Lung microvascular endothelial cell (primary cell): ENCODE measurements around the gene CUL9. TPM values are rescaled to one million over a fixed set of nuclear protein-coding genes. Genes with fewer than 3 reads are reported as not detected.
"Not testable (repeated sequence)": the region's sequence is repeated elsewhere in the genome, so short reads cannot be mapped to it uniquely, and the experiment has no call there.

ENCODE experiments used
- DNase-seq, 2 donors: peaks; one replicate each; pipeline versions ENCODE4 v3.0.0 to v3.0.0-alpha.2; 2010; ENCODE audit warnings: low read depth in 2 of 2
- total RNA-seq: library from RNA; depleted of rRNA; stranded (reverse); fragments of >200 nt; gene quantifications from 2 replicates; pipeline ENCODE4 v1.2.1, GENCODE V29; 2014

CUL9 gene
- total RNA-seq: 11.6 and 19.6 TPM in 2 replicates

DNA sequence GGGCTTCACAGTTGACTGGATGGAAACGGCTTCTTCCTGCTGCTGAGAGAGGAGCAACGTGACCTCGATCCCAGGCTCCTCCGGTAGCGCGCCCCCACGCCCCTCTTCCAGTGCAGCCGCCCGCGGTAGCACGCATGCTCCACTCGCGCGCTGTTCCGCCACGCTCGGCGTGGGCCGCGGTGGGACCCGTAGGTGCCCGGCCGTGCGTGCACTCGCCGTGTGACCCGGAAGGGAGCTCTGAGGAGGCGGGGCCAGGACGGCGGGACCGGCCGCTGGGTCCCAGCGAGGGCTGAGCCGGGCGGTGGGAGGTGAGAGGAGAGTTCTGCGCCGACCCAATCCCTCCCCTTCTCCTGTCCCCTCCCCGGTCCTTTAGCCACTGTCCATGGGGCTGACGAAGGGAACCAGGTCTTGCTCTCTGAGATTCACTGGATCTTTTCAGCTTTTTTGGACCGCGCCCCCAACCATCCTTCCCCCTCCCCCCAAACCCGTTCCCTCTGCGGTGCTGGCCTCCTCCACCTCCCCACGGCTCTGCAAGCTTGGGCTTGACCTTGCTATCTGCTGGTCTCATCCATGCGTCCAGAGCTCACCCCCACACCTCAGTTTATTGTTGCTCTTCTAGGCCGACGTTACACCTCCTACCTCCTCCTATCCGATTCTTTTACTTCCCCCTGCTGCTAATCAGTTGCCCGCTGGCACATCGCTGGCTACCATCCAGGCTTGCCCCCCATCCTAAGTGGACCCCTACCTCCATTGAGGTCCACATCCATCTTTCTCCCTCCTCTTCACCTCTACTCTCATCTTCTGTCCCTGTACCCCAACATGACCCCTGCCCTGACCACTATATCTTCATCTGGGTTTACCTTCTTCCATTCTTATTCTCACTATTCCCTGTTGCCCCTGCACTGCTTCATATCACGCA is at the start of gene CUL9:
Gene CUL9, plus strand, starts transcription at position 255 of the 919 bp plus-strand sequence. CDS start 2,115 bp downstream, outside the sequence.
- peak; percentile 76 to 85 for DNase-seq

DNA sequence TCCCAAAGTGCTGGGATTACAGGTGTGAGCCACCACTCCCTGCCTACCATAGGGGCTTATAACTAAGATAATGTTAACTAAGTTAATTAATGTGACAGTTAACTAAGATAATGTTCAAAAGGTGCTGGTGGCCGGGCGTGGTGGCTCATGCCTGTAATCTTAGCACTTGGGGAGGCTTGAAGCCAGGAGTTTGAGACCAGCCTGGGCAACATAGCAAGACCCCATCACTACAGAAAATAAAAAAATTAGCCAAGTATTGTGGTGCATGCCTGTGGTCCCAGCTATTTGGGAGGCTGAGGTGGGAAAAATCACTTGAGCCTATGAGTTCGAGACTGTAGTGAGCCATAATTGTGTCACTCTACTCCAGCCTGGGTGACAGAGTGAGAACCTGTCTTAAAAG is 43.7 kb upstream of the CUL9 start:
- no peak for DNase-seq

DNA sequence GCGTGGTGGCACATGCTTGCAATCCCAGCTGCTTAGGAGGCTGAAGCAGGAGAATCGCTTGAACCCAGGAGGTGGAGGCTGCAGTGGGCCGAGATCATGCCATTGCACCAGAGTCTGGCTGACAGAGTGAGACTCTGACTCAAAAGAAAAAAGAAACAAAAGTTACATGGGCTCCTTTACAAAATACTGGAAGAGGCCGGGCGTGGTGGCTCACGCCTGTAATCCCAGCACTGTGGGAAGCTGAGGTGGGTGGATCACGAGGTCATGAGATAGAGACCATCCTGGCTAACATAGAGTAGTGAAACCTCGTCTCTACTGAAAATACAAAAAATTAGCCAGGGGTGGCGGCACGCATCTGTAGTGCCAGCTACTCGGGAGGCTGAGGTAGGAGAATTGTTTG is 42.0 kb upstream of the CUL9 start:
- not testable (repeated sequence) for DNase-seq

DNA sequence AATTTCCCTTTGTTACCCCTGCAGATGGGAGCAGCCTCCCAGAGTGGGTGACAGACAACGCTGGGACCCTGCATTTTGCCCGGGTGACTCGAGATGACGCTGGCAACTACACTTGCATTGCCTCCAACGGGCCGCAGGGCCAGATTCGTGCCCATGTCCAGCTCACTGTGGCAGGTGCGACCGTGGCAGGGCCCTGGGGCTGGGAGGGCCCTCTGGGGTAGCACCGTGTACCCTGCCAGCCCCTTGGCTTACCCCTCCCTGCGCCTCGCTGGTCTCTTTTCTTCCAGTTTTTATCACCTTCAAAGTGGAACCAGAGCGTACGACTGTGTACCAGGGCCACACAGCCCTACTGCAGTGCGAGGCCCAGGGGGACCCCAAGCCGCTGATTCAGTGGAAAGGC is 40.4 kb upstream of the CUL9 start:
- no peak for DNase-seq

DNA sequence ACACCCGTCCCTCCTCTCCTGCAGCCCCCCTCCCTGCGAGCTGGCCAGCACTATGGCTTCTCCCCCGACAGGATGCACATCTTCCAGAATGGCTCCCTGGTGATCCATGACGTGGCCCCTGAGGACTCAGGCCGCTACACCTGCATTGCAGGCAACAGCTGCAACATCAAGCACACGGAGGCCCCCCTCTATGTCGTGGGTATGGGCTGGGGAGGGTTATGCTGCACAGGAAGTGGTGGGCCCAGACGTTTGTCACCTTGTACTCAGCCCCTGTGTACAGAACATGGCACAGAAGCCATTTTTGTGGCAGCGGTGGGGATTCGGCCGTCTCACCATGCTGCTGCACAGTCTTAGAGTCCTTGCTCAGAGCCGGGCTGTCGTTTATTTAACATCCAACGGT is 39.9 kb upstream of the CUL9 start:
- DNase-seq: no peak

DNA sequence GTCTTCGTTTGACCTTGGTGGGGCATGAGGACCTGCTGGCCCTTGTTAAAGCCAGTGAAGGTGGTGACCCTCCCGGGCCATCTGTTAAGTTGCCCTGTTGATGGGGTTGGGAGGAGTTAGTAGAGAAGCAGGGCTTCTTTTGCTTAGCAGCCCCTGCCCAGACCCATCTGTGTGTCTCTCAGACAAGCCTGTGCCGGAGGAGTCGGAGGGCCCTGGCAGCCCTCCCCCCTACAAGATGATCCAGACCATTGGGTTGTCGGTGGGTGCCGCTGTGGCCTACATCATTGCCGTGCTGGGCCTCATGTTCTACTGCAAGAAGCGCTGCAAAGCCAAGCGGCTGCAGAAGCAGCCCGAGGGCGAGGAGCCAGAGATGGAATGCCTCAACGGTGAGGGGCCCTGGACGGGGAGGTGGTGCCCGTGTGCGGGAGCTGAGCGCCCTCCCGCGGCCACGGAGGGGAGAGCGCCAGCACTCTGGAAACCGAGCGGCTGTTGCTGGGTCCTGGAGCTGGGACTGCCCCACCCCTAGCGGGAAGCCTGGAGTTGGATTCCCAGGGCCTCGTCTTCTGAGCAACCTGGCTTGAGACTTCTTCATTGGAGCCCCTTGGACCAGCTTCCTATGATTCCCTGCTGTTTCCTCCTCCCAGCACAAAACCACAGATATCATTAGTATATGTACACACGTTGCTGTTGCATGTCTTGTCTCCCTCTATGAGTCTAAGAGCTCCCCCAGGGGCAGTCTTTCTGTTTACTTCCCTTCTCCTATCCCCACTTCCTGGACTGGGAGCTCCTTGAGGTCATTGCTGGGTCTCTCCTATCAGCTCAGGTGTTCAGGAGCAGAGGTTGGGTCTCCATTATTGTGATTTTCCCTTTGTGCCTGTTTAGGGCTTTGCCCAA is 38.5 kb upstream of the CUL9 start:
- peak; percentile 78 to 81 for DNase-seq

DNA sequence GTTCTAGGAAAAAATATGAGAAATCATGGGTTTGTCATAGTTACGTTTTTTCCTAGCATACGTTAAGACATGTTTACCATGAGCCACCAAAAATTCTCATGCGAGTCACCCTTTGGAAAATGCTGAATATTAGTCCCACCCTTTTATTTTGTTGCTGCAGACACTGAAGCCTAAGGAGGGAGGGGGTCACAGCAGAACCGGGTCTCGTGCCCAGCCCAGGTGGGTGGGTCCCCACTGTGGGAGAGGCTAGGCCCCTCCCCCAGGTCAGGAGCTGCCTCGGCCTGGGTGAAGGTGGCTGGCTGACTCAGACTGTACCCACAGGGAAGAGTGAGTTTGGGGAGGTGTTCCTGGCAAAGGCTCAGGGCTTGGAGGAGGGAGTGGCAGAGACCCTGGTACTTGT is 37.1 kb upstream of the CUL9 start:
- no peak for DNase-seq

DNA sequence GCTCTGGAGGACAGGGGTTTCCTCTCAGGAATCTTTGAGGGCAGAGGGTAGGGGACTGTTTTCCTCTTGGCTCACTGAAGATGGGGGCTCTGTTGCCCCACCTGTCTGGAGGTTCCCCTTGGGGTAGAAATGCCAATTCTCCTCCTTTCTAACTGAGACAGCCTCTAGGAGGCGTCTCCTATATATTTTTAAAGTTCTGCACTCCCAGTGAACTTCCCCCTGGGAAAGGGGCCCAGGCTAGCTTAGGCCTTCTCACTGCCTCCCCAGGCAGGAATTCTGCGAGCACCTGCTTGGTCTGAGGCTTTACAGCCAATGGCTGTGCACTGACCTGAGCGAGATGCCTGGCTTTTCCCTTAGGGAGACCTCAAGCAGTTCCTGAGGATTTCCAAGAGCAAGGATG is 35.7 kb upstream of the CUL9 start:
- no peak for DNase-seq

DNA sequence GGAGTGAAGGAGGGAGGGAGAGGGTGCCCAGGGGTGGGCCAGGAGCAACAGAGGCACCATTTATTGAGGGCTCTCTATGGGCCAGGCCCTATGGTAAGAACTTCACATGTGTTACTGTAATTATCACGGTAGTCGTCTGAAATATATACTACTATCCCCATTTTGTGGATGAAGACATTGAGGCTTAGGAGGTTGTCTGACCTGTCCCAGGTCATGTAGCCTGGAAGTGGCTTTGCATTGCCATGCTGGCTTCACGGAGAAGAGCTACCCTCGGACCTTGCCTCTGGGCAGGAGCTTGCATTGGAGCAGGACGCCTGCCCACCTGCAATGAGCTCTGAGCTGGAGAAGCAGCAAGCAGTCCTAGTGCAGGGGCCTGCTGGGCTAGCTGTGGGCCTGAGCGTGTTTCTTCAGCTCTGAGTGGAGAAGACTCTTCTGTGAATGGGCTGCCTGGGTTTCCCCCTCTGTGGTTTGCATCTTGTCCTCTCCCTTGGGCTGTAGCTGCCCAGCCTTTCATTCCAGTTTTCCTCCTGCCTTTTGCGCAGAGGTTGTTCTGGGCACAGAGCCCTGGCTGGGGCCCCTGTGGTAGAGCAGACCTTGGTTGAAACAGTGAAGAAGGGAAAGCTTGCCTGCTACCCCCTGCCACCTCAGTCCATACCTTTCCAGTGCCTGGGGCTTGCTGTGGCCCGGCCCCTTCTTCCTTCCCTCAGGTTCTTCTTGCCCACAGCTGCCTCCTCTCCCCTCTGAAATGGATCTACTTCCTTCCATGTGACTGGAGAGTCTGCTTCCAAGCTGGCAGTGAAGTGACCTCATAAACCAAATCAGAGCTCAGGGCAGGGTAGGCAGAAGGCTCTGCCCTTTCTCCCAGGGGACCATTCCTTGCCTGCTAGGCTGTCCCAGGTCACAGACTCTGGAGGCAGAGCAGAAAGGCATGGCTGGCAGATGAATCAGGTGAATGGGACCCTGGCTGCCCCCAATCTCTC is 35.0 kb upstream of the CUL9 start:
- DNase-seq: no peak

DNA sequence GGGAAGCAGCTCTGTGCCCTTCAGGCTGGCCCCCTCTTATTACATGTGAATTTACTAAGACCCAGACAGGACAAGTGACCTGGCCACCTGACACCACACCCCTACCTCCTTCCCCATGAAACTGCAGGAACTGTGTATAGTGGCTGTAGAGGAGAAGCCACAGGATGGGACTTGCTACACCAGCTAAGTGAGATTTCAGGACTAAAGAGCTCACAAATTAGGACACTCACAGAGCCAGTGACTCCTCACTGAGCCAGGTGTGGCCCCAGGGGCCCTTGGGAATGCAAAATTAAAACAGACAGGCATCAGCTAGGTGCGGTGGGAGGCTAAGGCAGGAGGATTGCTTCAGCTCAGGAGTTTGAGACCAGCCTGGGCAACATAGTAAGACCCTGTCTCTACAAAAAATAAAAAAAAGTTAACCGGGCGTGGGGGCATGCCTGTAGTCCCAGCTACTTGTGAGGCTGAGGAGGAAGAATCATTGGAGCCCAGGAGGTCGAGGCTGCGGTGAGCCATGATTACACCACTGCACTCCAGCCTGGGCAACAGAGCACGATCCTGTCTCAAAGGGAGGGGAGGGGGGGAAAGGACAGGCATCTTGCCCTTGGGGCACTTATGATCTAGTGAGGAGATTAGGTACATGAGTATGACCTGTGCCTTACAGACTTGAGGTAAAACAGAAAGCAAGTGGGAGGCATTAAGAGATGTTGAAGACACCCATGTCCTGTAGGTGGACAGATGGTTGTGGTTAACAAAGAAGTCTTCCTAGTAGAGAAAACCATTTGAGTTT is 34.1 kb upstream of the CUL9 start:
- no peak for DNase-seq

DNA sequence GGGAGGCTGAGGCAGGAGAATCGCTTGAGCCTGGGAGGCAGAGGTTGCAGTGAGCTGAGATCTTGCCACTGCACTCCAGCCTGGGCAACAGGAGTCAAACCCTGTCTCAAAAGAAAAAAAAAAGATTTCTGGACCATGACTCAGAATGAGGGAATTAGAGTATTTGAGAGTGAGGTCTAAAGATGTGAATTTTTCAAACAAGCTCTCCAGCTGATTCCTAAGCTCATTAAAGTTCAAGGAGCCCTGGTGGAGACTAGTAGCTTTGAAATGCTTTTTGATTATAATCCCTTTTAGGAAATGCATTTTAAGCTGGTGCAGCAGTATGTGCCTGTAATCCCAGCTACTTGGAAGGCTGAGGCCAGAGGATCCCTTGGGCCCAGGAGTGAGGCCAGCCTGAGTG is 32.7 kb upstream of the CUL9 start:
- no peak for DNase-seq

DNA sequence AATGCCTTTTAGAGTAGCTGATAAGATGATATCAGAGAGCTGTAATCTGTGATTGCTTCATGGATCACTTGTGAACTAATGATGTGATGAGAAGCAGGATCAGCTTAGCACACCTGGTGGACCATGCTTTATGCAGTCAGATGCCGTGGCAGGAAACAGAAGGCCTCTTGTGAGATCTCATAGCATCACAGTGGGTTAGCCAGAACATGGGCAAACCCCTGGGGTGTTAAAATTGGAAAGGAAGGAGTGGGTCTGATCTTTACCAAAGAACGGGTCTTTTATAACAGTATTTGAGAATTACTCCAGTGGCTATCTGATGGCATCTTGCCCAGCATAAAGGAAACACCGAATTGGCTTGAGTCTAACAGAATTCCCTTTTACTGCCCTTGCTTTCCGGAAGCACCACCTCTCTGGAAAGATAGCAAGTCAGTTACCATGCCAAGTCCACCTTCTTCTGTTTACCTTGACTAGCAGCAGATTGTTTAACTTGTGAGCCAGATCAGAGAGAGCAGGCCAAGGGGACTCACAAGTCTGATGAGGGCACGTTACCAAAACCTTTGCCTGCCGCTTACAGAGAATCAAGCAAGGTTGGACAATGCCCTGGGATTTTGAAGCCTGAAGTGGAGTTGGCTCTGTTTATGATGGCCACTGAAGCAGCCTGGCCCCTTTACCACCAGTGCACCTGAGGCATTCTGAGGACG is 31.8 kb upstream of the CUL9 start:
- DNase-seq: peak in 1 of 2 donors; percentile 11

DNA sequence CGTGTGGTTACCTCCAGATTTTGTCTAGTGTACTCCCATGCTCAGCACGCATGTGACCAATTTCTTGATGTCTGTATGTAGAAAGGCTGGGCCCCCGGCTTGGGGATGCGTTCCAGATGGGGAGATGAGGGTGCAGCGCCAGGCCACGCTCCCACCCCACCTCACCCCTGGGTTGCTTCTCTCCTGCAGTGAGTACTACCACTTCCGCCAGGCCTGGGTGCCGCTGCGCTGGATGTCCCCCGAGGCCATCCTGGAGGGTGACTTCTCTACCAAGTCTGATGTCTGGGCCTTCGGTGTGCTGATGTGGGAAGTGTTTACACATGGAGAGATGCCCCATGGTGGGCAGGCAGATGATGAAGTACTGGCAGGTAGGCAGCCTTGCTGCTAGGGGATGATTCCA is 22.4 kb upstream of the CUL9 start:
- no peak for DNase-seq

DNA sequence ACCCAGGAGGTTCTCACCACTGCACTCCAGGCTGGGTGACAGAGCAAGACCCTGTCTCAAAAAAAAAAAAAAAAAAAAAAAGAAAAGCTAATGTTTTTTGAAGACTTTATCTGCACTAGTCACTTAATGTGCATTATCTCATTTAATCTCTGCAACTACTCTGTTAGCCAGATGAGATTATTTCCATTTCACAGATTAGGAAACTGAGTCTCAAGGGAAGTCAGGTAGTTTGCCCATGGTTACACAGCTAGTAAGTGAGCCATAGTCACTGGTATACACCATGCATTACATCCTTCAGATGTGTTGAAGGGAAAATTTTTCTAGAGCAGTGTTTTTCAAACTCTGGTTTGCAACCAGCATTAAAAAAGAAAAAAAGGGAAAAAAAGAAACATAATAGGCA is 18.1 kb upstream of the CUL9 start:
- DNase-seq: no peak

DNA sequence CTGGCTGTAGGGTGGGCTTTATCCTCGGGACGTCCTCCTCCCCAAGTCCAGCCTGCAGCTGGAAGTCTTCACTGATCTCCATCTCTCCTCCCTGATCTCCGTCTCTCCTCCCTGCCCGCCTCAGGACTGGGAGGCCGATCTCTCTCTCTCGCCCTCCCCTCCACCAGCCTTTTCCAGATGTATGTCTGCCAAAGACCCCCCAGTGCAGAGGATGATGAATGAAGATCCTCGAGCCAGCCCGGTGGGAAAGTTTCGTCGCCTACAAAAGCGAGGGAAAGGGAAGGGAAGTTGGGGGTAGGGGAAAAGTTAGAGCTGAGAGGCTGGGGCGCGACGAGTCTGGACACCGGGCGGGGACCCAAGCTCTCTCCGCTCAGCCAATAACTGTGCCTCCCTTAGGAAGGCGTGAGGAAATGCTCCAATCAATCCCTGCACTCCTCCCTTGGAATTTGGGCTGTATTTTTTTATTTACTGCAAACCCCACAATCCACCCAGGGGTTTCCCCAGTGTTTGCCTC is 11.5 kb upstream of the CUL9 start:
- DNase-seq: peak; percentile 87 to 89

DNA sequence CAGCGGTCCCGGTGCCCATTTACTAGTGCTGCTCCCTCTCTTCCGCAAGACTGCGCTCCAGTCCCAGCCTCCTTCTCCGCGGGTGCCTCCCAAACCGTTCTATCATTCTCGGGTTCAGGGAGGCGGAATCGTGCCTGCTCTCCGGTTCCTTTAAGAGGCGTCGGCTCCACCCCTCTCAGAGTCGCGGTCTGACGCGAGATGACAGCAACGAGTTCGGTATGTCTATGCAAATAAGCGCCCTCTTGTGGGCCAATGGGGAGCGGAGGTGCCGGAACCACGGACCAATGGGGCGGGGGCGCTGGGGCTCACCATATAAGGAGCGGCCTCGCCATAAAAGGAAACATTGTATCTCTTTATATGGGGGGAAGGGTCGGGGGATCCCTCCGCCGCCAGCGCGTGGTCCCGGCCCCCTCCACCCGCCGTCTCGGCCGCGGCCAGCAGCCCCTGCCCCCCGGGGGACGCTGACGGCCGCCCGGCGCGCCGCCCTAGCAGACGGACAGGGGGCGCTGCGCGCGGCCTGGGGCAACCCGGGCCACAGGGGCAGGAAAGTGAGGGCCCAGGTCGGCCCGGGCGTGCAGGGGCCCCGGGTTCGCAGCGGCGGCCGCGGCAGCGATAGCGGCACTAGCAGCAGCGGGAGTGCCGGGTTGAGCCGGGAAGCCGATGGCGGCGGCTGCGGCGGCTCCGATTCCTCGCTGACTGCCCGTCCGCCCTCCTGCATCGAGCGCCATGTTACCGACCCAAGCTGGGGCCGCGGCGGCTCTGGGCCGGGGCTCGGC is 10.9 kb upstream of the CUL9 start, which contains the start of gene SRF:
Gene SRF, plus strand, starts transcription at position 339 of the 776 bp plus-strand sequence. Its CDS starts 388 bp downstream, at position 727.
- DNase-seq: peak; percentile 99

DNA sequence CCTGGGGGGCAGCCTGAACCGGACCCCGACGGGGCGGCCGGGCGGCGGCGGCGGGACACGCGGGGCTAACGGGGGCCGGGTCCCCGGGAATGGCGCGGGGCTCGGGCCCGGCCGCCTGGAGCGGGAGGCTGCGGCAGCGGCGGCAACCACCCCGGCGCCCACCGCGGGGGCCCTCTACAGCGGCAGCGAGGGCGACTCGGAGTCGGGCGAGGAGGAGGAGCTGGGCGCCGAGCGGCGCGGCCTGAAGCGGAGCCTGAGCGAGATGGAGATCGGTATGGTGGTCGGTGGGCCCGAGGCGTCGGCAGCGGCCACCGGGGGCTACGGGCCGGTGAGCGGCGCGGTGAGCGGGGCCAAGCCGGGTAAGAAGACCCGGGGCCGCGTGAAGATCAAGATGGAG is 10.3 kb upstream of the CUL9 start:
- peak in 1 of 2 donors; percentile 35 for DNase-seq
